ENCODE measurements around the gene SPP1.

- TF ChIP-seq ZNF23 (CRISPR knock-in tag; IDR thresholded peaks at IDR 0.05): no peak
- no peak for TF ChIP-seq CTCF (IDR thresholded peaks at IDR 0.05 in 2 of 3, conservative IDR thresholded peaks at IDR 0.05 in 1 of 3; ENCODE audit: insufficient read depth in 2 of 3, low read depth in 1 of 3, low read length in 3 of 3)
- TF ChIP-seq KLF16 (IDR thresholded peaks at IDR 0.05): no peak
- TF ChIP-seq EP300 (IDR thresholded peaks at IDR 0.05; ENCODE audit: low read length): no peak
- no peak for TF ChIP-seq GABPB1 (CRISPR knock-in tag; IDR thresholded peaks at IDR 0.05)
- TF ChIP-seq NBN (IDR thresholded peaks at IDR 0.05; ENCODE audit: low read depth): no peak
- TF ChIP-seq ZNF449 (CRISPR knock-in tag; IDR thresholded peaks at IDR 0.05): no peak
- TF ChIP-seq SMC3 (conservative IDR thresholded peaks at IDR 0.05; ENCODE audit: insufficient read depth, low read depth, low read length): no peak
Observed at GRCh38 chr4:88027611-88028608, 52.4 kb downstream of the SPP1 start.

Measured in K562 (cell line).